ENCODE data around the gene CBL. TPM values are rescaled to one million over a fixed set of nuclear protein-coding genes. Genes with fewer than 3 reads are reported as not detected.

CBL gene
- total RNA-seq, 1 experiment from 2014 or later: 56.4 TPM

DNA sequence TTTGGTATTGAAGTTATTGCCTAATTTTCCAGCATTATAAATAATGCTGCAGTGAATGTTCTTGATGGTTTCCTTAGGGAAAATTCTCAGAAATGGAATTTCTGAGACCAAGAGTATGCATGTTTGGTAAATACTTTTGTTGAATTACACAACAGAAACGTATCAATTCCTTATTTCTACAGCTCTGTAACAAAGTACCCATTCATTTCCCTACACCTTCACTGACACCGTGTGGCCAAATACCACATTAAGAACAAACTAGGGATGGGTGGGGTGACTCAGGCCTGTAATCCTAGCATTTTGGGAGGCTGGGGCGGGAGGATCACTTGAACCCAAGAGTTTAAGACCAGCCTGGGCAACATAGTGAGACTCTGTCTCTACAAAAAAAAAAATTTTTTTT is 89.0 kb downstream of the CBL start:
- Histone ChIP-seq H3K56ac (ENCODE audit: insufficient read length, low read depth, low read length) (no peak overlapping the region), H4K91ac (ENCODE audit: insufficient read length, low read depth, low read length) (no peak overlapping the region), H2BK5ac (ENCODE audit: insufficient read length, low read length) (no peak overlapping the region), H3K27ac (ENCODE audit: insufficient read length, low read depth, low read length) (no peak overlapping the region), H2BK20ac (ENCODE audit: low read depth, low read length, poor library complexity, severe bottlenecking) (no peak overlapping the region), H2AFZ (ENCODE audit: low read length) (no peak overlapping the region), H3K4me2 (ENCODE audit: insufficient read depth, insufficient read length, low read length) (no peak overlapping the region), H3K4me1 (ENCODE audit: insufficient read depth, low read length) (no peaks in the 10 kb centered on the region), H3K79me1 (ENCODE audit: insufficient read depth, low read depth, low read length, poor library complexity, severe bottlenecking) (no peaks in the 10 kb centered on the region), H4K5ac (ENCODE audit: insufficient read length, low read depth, low read length) (no peak overlapping the region), H3K23me2 (ENCODE audit: insufficient read length, low read depth, low read length, poor library complexity, severe bottlenecking) (no peaks in the 10 kb centered on the region), H4K20me1 (ENCODE audit: control insufficient read depth, insufficient read depth, insufficient read length) (no peaks in the 10 kb centered on the region), H2BK15ac (ENCODE audit: low read depth, low read length) (no peak overlapping the region), H3K79me2 (ENCODE audit: insufficient read depth, low read length) (no peaks in the 10 kb centered on the region), H3K9me3 (ENCODE audit: control insufficient read depth, low read depth, low read length) (no peaks in the 10 kb centered on the region), H2AK5ac (ENCODE audit: insufficient read length, low read length) (no peak overlapping the region), H2BK12ac (ENCODE audit: insufficient read length, low read depth, low read length) (no peak overlapping the region), H3K18ac (ENCODE audit: insufficient read length, low read depth, low read length) (no peak overlapping the region), H3K27me3 (ENCODE audit: insufficient read depth, low read length) (no peaks in the 10 kb centered on the region), H2BK120ac (ENCODE audit: low read depth, low read length, poor library complexity, severe bottlenecking) (no peak overlapping the region), H4K8ac (replicated peaks; ENCODE audit: insufficient read length, low read depth, low read length) (no peak overlapping the region), H3K14ac (ENCODE audit: insufficient read depth, low read length) (no peak overlapping the region), H3K23ac (ENCODE audit: insufficient read length, low read depth, low read length) (no peak overlapping the region), H3K4ac (ENCODE audit: low read depth, low read length) (no peak overlapping the region), H3T11ph (ENCODE audit: low read length) (no peak overlapping the region), H3K9ac (ENCODE audit: extremely low read depth, insufficient read length, low read length) (no peak overlapping the region)
- Mint-ChIP-seq H3K27ac (no peak overlapping the region), H3K4me1 (no peaks in the 10 kb centered on the region), H3K36me3 (ENCODE audit: insufficient read depth in 1 of 3, low read depth in 3 of 3) (peaks cover 29 to 63% (median 53%) of the 10 kb centered on the region in 3 experiments; a peak in 6 of 7 replicates), H3K9me3 (peaks cover 0 to 4% of the 10 kb centered on the region in 2 experiments; a peak in 1 of 5 replicates), H3K27me3 (ENCODE audit: low read depth) (no peaks in the 10 kb centered on the region), H3K4me3 (no peak overlapping the region)
- WGBS (ENCODE audit: extremely low coverage, insufficient read length, low lambda C conversion rate): no CpG with 5 or more reads among the region's 3 CpGs
- DNase-seq: no peak
- TF ChIP-seq, protein P1, sequence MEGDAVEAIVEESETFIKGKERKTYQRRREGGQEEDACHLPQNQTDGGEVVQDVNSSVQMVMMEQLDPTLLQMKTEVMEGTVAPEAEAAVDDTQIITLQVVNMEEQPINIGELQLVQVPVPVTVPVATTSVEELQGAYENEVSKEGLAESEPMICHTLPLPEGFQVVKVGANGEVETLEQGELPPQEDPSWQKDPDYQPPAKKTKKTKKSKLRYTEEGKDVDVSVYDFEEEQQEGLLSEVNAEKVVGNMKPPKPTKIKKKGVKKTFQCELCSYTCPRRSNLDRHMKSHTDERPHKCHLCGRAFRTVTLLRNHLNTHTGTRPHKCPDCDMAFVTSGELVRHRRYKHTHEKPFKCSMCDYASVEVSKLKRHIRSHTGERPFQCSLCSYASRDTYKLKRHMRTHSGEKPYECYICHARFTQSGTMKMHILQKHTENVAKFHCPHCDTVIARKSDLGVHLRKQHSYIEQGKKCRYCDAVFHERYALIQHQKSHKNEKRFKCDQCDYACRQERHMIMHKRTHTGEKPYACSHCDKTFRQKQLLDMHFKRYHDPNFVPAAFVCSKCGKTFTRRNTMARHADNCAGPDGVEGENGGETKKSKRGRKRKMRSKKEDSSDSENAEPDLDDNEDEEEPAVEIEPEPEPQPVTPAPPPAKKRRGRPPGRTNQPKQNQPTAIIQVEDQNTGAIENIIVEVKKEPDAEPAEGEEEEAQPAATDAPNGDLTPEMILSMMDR (conservative IDR thresholded peaks at IDR 0.05): 0 out of 3 replicates have a peak, but pooled peaks have one; percentile 17

Data from H9 (cell line).